ENCODE results near the gene TMEM61.

Gene TMEM61

GRCh38 chr1:54995013-54995760, 14.8 kb downstream of the TMEM61 start:
- H3K4me3 ChIP-seq = no peak overlapping the region
- TF ChIP-seq CTCF (IDR thresholded peaks at IDR 0.05) = no peak
- no peak overlapping the region for H3K27ac ChIP-seq
- no peak for DNase-seq (ENCODE audit: low spot score)

GRCh38 chr1:54995835-54996234, 15.4 kb downstream of the TMEM61 start:
- Histone ChIP-seq H3K27ac (no peak overlapping the region), H3K4me3 (no peak overlapping the region)
- no peak for TF ChIP-seq CTCF (IDR thresholded peaks at IDR 0.05)
- DNase-seq (ENCODE audit: low spot score) = no peak

DNA sequence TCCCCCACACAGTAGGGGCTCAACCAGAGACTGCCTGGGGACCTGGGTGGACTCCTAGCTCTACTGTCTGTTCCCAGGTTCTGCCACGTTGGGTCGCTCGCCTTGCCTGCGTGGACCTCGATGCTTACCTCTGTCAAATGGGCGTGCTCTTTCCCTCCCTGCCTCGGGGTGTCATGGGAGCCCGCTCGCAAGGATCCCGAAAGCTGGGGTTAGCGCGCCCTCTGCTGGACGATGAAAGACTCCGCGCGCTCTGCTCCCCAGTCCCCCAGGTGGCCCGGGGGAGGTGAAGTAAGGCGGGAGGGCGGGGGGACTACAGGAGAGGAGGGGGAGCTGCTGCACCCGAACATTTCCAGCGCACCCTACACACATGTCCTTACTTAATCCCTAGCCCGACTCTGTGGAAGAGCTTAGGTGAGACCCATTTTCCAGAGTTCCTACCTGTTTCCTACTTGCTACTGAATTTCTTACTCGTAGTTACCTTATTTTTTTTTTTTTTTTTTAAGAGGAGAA, 16.0 kb downstream of the TMEM61 start:
- H3K27ac ChIP-seq = no peak overlapping the region
- DNase-seq (ENCODE audit: low spot score) = no peak
- H3K4me3 ChIP-seq = no peak overlapping the region
- TF ChIP-seq CTCF (IDR thresholded peaks at IDR 0.05) = peak; percentile 76

- no peak for TF ChIP-seq CTCF (IDR thresholded peaks at IDR 0.05)
- H3K4me3 ChIP-seq = peak overlapping the region; percentile 30
- no peak overlapping the region for H3K27ac ChIP-seq
- no peak for DNase-seq (ENCODE audit: low spot score)
Measured at GRCh38 chr1:54996869-54997710, 16.7 kb downstream of the TMEM61 start.

GRCh38 chr1:54997711-54997986, 17.2 kb downstream of the TMEM61 start:
- no peak for TF ChIP-seq CTCF (IDR thresholded peaks at IDR 0.05)
- no peak overlapping the region for H3K27ac ChIP-seq
- DNase-seq (ENCODE audit: low spot score) = no peak
- H3K4me3 ChIP-seq = no peak overlapping the region

DNA sequence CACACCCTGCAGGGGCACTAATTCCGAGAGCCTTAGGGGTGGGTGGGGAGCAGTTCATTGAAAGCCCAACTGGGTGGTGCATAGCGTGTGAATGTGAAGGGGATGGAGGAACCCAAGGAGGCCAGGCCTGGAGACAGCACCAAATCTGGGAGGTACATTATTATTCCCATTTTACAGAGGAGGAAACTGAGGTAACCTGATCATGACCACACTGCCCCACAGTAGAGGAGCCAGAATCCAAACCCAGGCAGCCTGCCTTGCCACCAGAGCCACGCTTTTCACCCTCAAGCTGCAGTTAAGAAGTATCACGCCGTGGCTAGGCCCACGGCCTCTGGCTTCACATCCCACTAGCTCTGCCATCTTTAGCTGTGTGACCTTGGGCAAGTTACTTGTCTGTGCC, 17.7 kb downstream of the TMEM61 start:
- DNase-seq (ENCODE audit: low spot score) = no peak
- no peak overlapping the region for H3K27ac ChIP-seq
- no peak overlapping the region for H3K4me3 ChIP-seq
- TF ChIP-seq CTCF (IDR thresholded peaks at IDR 0.05) = no peak

Data from coronary artery (tissue), 2 donors.